Measurements from ENCODE around the gene AIFM1.

DNA sequence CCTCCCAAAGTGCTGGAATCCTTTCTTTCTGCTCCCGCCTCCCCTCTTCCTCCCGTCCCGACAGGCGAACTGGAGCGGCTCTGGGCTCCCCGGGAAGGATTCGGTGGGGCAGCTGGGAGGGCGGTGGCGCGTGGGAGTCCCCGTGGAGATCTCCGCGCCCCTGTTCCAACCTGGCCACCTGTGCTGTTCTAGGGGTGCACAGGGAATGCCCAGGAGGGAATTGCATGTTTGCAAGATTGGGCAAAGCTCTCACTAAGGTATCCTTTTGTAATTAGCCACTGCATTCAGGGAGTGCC, 44.2 kb downstream of the AIFM1 start:
- TF ChIP-seq BHLHE40 (IDR thresholded peaks at IDR 0.05; ENCODE audit: low read depth, low read length) (no peak), ELK1 (IDR thresholded peaks at IDR 0.05; ENCODE audit: borderline replicate concordance, low read depth, low read length) (no peak), POLR2A (IDR thresholded peaks at IDR 0.05; ENCODE audit: low read depth, low read length) (no peak), MXI1 (IDR thresholded peaks at IDR 0.05; ENCODE audit: borderline replicate concordance, low read depth, low read length) (no peak), RCOR1 (IDR thresholded peaks at IDR 0.05; ENCODE audit: insufficient replicate concordance, low read length) (no peak), MAZ (IDR thresholded peaks at IDR 0.05; ENCODE audit: borderline replicate concordance, low read depth, low read length) (no peak), RFX5 (IDR thresholded peaks at IDR 0.05; ENCODE audit: low read depth, low read length) (no peak), SMC3 (IDR thresholded peaks at IDR 0.05; ENCODE audit: low read depth, low read length) (no peak), RAD21 (IDR thresholded peaks at IDR 0.05; ENCODE audit: low read length) (no peak), CHD1 (IDR thresholded peaks at IDR 0.05; ENCODE audit: low read depth, low read length) (no peak), FOS (IDR thresholded peaks at IDR 0.05; ENCODE audit: low read depth, low read length) (no peak), CEBPB (IDR thresholded peaks at IDR 0.05; ENCODE audit: low read depth, low read length) (no peak)
- TF ChIP-seq, protein P1, sequence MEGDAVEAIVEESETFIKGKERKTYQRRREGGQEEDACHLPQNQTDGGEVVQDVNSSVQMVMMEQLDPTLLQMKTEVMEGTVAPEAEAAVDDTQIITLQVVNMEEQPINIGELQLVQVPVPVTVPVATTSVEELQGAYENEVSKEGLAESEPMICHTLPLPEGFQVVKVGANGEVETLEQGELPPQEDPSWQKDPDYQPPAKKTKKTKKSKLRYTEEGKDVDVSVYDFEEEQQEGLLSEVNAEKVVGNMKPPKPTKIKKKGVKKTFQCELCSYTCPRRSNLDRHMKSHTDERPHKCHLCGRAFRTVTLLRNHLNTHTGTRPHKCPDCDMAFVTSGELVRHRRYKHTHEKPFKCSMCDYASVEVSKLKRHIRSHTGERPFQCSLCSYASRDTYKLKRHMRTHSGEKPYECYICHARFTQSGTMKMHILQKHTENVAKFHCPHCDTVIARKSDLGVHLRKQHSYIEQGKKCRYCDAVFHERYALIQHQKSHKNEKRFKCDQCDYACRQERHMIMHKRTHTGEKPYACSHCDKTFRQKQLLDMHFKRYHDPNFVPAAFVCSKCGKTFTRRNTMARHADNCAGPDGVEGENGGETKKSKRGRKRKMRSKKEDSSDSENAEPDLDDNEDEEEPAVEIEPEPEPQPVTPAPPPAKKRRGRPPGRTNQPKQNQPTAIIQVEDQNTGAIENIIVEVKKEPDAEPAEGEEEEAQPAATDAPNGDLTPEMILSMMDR (conservative IDR thresholded peaks at IDR 0.05; ENCODE audit: low read depth, low read length) = no peak
- TF ChIP-seq, protein P2, sequence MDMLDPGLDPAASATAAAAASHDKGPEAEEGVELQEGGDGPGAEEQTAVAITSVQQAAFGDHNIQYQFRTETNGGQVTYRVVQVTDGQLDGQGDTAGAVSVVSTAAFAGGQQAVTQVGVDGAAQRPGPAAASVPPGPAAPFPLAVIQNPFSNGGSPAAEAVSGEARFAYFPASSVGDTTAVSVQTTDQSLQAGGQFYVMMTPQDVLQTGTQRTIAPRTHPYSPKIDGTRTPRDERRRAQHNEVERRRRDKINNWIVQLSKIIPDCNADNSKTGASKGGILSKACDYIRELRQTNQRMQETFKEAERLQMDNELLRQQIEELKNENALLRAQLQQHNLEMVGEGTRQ (IDR thresholded peaks at IDR 0.05; ENCODE audit: low read depth, low read length) = no peak

Measured in IMR-90 (cell line).